Astrocyte of the cerebellum (primary cell): ENCODE data around the gene CERS6.

ENCODE experiments used
- DNase-seq: peaks from one replicate; pipeline ENCODE4 v3.0.0-alpha.2; 2011; ENCODE audit warnings: low read depth
- H3K4me3 ChIP-seq: 2 replicates; pipeline ENCODE4 v1.5.1; 2011; ENCODE audit warnings: mild to moderate bottlenecking, low read depth, low read length, moderate library complexity
- CTCF ChIP-seq: IDR thresholded peaks from 2 replicates; pipeline ENCODE4 v1.5.1; 2012; ENCODE audit warnings: low read length, low read depth, moderate library complexity, mild to moderate bottlenecking; ENCODE audit errors: missing control alignments
- in situ Hi-C: cut with HindIII; loops from 2 replicates; pipeline ENCODE4 v1.10.0; 2017; ENCODE audit warnings: low sequenced_read_pairs

CERS6 gene

GRCh38 chr2:168670478-168670877, 214.4 kb downstream of the CERS6 start:
- no peak for TF ChIP-seq CTCF
- H3K4me3 ChIP-seq, result no peak overlapping the region
- in situ Hi-C loops, result no loop called here
- no peak for DNase-seq

- in situ Hi-C loops, result no loop called here
- H3K4me3 ChIP-seq, result no peak overlapping the region
- no peak for DNase-seq
- TF ChIP-seq CTCF, result no peak
Measured at GRCh38 chr2:168671932-168672331, 215.9 kb downstream of the CERS6 start.

GRCh38 chr2:168673265-168674189, 217.5 kb downstream of the CERS6 start:
- in situ Hi-C loops, result no loop called here
- no peak overlapping the region for H3K4me3 ChIP-seq
- TF ChIP-seq CTCF, result no peak

GRCh38 chr2:168678153-168678853, 222.2 kb downstream of the CERS6 start:
- in situ Hi-C loops, result no loop called here
- DNase-seq, result no peak

More at GRCh38 chr2:168673265-168674189, 217.5 kb downstream of the CERS6 start:
- DNase-seq, result no peak

GRCh38 chr2:168679081-168679480, 223.0 kb downstream of the CERS6 start:
- H3K4me3 ChIP-seq, result no peak overlapping the region
- in situ Hi-C loops, result no loop called here
- no peak for DNase-seq
- TF ChIP-seq CTCF, result no peak

More at GRCh38 chr2:168678153-168678853, 222.2 kb downstream of the CERS6 start:
- H3K4me3 ChIP-seq, result no peak overlapping the region
- no peak for TF ChIP-seq CTCF

GRCh38 chr2:168679741-168680310, 223.8 kb downstream of the CERS6 start:
- DNase-seq, result no peak
- in situ Hi-C loops, result no loop called here
- no peak for TF ChIP-seq CTCF
- H3K4me3 ChIP-seq, result no peak overlapping the region
